SJSA1 (cell line): ENCODE data around the gene VEPH1. TPM values are rescaled to one million over a fixed set of nuclear protein-coding genes. Genes with fewer than 3 reads are reported as not detected.

Experiments
- DNase-seq, 2 experiments: peaks; one replicate each; pipeline ENCODE4 v3.0.0-alpha.2; 2015 to 2020; ENCODE audit warnings: low spot score in 2 of 2, low read depth in 1 of 2
- H3K27ac ChIP-seq: fragments of 250-450 bp; sonication (Bioruptor Pico); 2 replicates; pipeline ENCODE4 v1.5.1; 2020; ENCODE audit warnings: mild to moderate bottlenecking, moderate library complexity
- H3K27me3 ChIP-seq: fragments of 250-450 bp; sonication (Bioruptor Pico); replicated peaks from 2 replicates; pipeline ENCODE4 v1.5.1; 2020; ENCODE audit warnings: mild to moderate bottlenecking, moderate library complexity
- H3K36me3 ChIP-seq: fragments of 250-450 bp; sonication (Bioruptor Pico); 2 replicates; pipeline ENCODE4 v1.5.1; 2020; ENCODE audit warnings: mild to moderate bottlenecking
- H3K4me1 ChIP-seq: fragments of 250-450 bp; sonication (Bioruptor Pico); replicated peaks from 2 replicates; pipeline ENCODE4 v1.6.1; 2021; ENCODE audit warnings: mild to moderate bottlenecking
- H3K4me3 ChIP-seq: fragments of 250-450 bp; sonication (Bioruptor Pico); 2 replicates; pipeline ENCODE4 v1.5.1; 2020; ENCODE audit warnings: mild to moderate bottlenecking
- H3K9me3 ChIP-seq: fragments of 250-450 bp; sonication (Bioruptor Pico); replicated peaks from 2 replicates; pipeline ENCODE4 v1.5.1; 2020; ENCODE audit warnings: mild to moderate bottlenecking
- total RNA-seq: library from RNA; depleted of rRNA; stranded (reverse); fragments of >200 nt; shearing (Covaris generic); gene quantifications from 2 replicates; pipeline ENCODE4 v1.2.3, GENCODE V29; 2014

VEPH1 gene
- total RNA-seq, 1 experiment from 2014 or later: 14.3 TPM

DNA sequence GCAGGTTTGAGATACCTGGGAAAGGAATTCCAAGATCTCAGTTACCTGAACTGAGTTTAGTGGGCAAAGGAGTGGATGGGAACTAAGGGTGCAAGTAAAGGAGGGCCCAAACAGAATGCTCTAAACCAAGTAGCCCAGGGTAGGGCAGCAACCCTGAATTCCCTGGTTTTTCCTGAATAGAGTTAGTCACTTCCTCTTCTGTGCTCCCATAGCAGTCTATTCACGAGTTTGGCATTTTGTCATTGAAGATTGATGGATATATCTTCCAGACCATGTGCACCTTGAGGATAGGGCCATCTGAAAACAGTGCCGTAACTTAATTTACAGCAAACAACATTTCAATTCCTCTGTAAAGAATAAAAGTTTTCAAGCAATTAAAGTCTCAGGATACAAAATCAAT lies 85.1 kb downstream of the VEPH1 start:
- no peaks in the 10 kb centered on the region for H3K27me3 ChIP-seq
- no peak for DNase-seq
- H3K36me3 ChIP-seq: peaks cover 4% of the 10 kb centered on the region; the same call in 1 of the 2 replicates
- no peak overlapping the region for H3K4me3 ChIP-seq
- peaks cover 16% of the 10 kb centered on the region for H3K4me1 ChIP-seq
- H3K9me3 ChIP-seq: no peaks in the 10 kb centered on the region
- H3K27ac ChIP-seq: peak overlapping the region; percentile 63

DNA sequence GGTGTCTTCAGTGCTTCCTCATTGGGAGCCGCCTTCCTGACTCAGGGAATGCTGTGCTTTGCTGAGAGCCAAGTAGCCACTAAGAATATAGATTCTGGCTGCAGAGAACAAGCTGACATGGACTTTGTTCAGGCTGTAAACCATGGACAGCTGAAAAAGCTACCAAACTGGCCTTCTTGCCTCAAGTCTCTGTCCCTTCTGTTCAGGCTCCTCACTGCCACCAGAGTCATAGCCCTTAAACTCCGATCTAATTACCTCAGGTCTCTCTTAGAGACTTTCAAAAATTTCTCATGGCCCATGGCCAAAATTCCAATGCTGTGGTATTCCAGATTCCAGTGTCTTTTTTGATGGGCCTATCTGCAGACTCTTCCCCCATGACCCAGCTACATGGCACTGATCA lies 86.0 kb downstream of the VEPH1 start:
- Histone ChIP-seq H3K36me3 (peaks cover 4% of the 10 kb centered on the region; the same call in 1 of the 2 replicates), H3K4me3 (no peak overlapping the region), H3K4me1 (peaks cover 14% of the 10 kb centered on the region), H3K27me3 (no peaks in the 10 kb centered on the region), H3K9me3 (no peaks in the 10 kb centered on the region), H3K27ac (peak overlapping the region; percentile 63)
- peak; percentile 38 to 47 for DNase-seq

DNA sequence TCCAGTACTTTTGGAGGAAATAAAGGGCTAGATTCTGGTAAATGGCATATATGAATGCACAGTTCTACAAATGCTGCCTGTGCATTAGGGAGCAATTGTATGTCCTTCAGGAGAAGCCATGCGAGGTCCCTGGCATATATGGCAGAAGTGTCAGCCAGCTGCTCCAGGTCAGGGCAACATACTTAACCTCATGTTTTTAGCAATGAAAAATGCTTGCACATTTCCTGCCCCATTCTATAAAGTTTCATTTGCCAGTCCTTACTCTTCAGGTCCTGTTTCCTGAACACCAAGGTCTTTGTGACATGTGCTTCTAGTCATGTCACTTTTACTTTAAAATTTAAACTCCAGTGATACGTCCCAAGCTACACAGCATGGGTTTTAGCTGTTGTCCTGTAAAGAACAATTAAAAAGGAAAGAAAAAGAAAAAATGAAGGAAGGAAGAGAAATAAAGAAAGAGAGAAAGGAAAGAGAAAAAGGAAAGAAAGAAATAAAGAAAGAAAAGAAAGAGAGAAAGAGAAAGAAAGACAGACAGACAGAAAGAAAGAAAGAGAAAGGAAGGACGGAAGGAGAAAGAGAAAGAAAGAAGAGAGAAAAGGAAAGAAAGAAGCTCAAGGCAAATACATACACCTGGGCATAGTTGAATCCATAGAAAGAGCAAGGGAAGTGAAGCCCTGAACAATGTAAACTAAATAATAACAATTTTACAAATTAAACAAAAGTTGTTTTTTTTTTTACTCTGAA lies 86.7 kb downstream of the VEPH1 start:
- Histone ChIP-seq H3K27me3 (no peaks in the 10 kb centered on the region), H3K4me3 (no peak overlapping the region), H3K27ac (no peak overlapping the region), H3K36me3 (peaks cover 4% of the 10 kb centered on the region; the same call in 1 of the 2 replicates), H3K9me3 (no peaks in the 10 kb centered on the region), H3K4me1 (peaks cover 14% of the 10 kb centered on the region)
- no peak for DNase-seq

DNA sequence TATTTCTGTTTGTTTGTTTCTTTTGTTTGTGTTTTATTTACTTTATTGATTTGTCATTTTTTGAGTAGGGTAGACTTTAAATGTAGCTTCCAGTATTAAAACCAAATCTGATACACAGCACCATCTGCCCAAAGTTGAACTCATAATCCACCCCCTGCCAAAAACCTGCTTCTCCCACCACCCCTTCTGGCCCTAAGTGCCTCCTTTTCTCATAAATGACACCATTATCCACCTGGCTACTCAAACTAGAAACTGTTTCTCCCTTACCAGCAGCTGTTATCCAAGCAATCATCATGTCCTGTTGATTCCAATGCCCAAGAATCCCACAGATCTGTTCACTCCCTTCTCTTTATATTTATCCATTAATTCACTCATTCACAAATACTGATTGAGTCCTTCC lies 88.4 kb downstream of the VEPH1 start:
- Histone ChIP-seq H3K4me3 (no peak overlapping the region), H3K27ac (no peak overlapping the region), H3K36me3 (peaks cover 4% of the 10 kb centered on the region; the same call in 1 of the 2 replicates), H3K27me3 (no peaks in the 10 kb centered on the region), H3K4me1 (peaks cover 14% of the 10 kb centered on the region), H3K9me3 (no peaks in the 10 kb centered on the region)
- DNase-seq: no peak

DNA sequence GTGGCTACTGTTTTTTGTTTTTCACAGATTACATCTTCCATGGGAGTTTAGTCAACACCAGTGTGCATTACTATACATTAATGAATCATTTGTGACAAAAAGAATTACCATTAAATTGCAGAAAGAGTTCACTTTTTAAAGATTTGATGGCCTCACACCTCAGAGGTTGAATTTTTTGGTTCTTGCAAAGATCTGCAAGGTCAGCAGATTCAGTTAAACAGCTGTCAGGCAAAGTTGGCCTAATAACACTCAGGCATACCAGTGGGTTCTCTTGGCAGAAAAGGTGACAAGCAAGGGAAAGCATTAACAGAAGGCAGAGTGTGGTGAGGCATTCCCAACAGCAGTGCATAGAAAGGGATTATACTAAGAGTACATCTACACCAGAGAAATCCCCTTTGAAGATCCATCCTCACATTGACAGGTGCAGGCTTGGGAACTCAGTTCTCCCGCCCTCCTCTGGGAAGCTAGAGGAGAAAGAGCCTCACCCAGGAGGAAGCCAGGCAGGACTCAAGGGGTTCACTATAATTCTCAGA lies 90.8 kb downstream of the VEPH1 start:
- no peaks in the 10 kb centered on the region for H3K27me3 ChIP-seq
- no peak overlapping the region for H3K4me3 ChIP-seq
- H3K9me3 ChIP-seq: no peaks in the 10 kb centered on the region
- no peak for DNase-seq
- no peak overlapping the region for H3K27ac ChIP-seq
- peaks cover 4% of the 10 kb centered on the region for H3K4me1 ChIP-seq
- H3K36me3 ChIP-seq: no peaks in the 10 kb centered on the region

DNA sequence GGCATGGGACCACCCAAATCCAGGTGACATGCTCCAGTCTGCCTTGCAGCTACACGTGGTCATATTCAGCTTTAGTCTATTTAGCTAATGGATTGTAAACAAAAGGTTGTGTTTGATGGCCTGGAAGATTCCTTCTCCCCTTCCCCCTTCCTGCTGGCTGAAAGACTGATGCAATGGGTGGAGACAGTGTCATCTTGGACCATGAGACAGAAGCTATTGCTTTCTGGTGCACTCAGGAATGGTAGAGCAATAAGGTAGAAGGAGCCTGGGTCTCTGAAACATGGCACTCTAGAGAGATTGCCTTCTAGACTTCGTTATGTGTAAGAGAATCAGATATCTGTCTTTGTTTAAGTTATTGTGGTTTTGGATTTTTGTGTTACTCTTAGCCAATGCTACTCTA lies 92.3 kb downstream of the VEPH1 start:
- H3K27me3 ChIP-seq: no peaks in the 10 kb centered on the region

DNA sequence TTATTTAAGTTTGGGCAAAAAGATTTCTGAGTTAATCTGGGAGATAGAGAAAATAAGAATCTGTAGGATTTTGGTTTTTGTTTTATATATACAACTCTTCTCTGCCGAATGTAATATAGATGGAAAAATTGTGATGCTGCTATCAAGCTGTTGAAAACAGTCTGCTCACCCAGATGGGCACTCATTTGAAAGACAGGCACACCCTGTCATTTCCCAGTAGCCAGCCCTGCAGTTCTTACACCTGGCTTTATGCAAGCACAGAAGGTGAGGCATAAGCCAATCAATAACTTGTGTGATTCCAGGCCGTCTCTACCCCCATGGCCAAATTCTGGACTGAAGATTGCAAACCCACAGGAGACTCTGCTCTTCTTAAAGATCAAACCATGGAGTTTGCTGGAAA lies 93.7 kb downstream of the VEPH1 start:
- no peak overlapping the region for H3K27ac ChIP-seq
- H3K4me1 ChIP-seq: no peaks in the 10 kb centered on the region
- no peaks in the 10 kb centered on the region for H3K9me3 ChIP-seq
- H3K27me3 ChIP-seq: no peaks in the 10 kb centered on the region
- DNase-seq: no peak
- H3K4me3 ChIP-seq: no peak overlapping the region
- no peaks in the 10 kb centered on the region for H3K36me3 ChIP-seq

More for the DNA sequence above, 92.3 kb downstream of the VEPH1 start:
- H3K4me3 ChIP-seq: no peak overlapping the region
- no peak overlapping the region for H3K27ac ChIP-seq
- no peak for DNase-seq
- H3K4me1 ChIP-seq: no peaks in the 10 kb centered on the region
- no peaks in the 10 kb centered on the region for H3K9me3 ChIP-seq
- H3K36me3 ChIP-seq: no peaks in the 10 kb centered on the region

DNA sequence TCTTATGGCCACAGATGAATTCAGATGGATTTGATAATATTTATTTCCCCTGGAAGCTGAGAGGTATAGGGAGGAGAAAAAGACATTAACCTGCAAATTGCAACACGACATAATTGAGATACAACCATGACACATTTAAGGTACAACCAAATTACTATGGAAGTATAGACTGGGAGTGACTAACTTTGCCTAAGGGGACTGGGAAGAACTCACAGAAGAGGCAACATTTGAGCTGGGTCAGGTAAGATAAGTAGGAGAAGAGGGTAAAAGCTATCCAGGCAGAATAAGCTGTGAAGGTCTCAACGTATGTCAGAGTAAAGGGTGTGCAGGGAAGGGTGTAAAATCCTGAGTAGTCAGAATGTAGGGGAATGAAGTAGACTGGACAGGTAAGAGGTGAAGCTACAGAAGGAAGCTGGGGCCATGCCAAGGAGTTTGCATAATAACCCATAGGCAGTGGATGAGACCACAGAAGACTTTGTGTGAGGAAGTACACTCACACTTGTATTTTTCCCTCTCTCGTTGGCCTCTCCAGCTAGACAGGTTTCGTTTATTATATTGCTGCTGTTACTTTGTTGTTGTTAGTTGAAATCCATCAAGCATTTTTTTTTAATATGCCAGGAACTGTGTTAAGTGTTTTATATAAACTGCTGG lies 94.6 kb downstream of the VEPH1 start:
- no peaks in the 10 kb centered on the region for H3K9me3 ChIP-seq
- DNase-seq: no peak

DNA sequence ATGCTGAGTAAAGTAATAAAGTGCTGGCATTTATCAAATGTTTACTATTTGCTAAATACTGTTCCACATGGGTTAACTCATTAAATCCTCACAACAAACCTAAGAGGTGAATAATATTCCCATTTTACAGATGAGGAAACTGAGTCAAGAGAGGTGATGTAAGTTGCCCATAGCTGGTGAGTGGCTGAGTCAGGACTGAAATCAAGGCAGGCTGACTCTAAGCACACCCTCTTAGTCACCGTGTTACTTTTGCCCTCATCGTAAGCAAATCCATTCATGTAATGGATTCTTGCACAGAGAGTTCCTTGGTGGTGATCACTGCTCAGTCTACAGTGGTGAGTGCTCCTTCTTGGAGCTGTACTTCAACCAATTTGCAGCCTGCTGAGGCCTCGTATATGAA lies 95.4 kb downstream of the VEPH1 start:
- H3K27me3 ChIP-seq: no peaks in the 10 kb centered on the region
- H3K4me3 ChIP-seq: no peak overlapping the region
- H3K9me3 ChIP-seq: no peaks in the 10 kb centered on the region
- DNase-seq: no peak
- no peaks in the 10 kb centered on the region for H3K36me3 ChIP-seq
- no peaks in the 10 kb centered on the region for H3K4me1 ChIP-seq
- H3K27ac ChIP-seq: no peak overlapping the region

More for the DNA sequence above, 94.6 kb downstream of the VEPH1 start:
- Histone ChIP-seq H3K4me1 (no peaks in the 10 kb centered on the region), H3K27ac (no peak overlapping the region), H3K27me3 (no peaks in the 10 kb centered on the region), H3K36me3 (no peaks in the 10 kb centered on the region), H3K4me3 (no peak overlapping the region)

DNA sequence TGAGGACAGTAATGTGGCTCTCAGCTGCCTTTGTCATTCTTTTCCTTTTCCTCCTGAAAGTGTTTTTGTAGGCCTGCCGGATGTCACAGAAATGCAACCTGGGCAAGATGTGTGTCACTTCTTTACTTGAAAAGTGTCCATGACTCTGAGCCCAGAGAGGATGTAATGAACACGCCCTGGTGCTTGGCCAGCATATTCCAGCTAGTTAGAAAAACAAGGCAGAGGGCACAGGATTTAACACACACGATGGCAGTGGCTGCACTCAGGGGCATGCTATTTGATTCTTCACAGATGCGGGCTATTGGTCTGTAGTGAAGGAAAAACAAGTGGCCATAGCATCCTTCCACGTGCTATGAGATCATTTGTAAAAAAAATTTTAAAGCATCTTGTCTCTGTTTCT lies 96.8 kb downstream of the VEPH1 start:
- no peaks in the 10 kb centered on the region for H3K36me3 ChIP-seq
- H3K27me3 ChIP-seq: no peaks in the 10 kb centered on the region
- DNase-seq: no peak
- H3K27ac ChIP-seq: no peak overlapping the region
- H3K9me3 ChIP-seq: no peaks in the 10 kb centered on the region
- H3K4me1 ChIP-seq: no peaks in the 10 kb centered on the region
- no peak overlapping the region for H3K4me3 ChIP-seq

DNA sequence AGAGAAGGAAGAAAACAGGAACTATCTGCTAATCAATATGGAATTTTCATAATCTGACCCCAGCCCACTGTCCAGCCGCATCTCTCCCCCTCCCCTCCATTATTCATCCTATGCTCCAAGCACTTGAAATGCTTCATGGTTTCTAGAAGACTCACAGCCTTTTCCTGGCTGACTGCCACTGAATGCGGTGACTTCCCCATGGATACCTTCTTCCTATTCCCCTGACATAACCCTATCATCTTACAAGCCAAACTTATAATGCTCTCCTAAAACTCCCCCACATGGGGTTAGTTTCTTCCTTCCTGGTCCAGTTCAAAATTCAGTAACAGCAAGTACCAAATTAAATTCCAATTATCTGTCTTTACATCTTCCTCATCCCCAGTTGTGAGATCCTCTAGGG lies 97.8 kb downstream of the VEPH1 start:
- DNase-seq: no peak
- H3K27ac ChIP-seq: no peak overlapping the region
- H3K27me3 ChIP-seq: no peaks in the 10 kb centered on the region
- H3K36me3 ChIP-seq: no peaks in the 10 kb centered on the region
- no peaks in the 10 kb centered on the region for H3K4me1 ChIP-seq
- H3K9me3 ChIP-seq: no peaks in the 10 kb centered on the region
- no peak overlapping the region for H3K4me3 ChIP-seq

DNA sequence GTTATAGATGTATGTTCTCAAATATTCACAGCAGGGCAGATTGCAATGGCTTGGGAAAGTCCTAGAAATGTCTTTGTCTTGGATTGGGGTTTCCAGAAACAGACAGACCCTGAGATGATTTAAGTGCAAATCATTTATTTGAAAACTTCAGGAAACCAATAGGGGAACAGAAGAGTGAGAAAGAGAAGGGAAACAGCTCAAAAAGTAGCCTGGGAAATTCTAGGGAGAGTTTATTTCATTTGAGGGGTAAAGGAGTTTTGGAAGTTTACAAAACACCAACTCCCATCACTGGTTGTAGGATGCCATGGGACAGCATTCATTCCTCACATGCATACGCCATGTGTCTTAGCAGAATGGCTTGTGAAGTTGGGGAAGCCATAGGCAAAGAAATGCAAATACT lies 98.8 kb downstream of the VEPH1 start:
- H3K27me3 ChIP-seq: no peaks in the 10 kb centered on the region
- H3K4me3 ChIP-seq: no peak overlapping the region
- H3K27ac ChIP-seq: no peak overlapping the region
- no peaks in the 10 kb centered on the region for H3K9me3 ChIP-seq
- H3K4me1 ChIP-seq: no peaks in the 10 kb centered on the region
- H3K36me3 ChIP-seq: no peaks in the 10 kb centered on the region
- no peak for DNase-seq

DNA sequence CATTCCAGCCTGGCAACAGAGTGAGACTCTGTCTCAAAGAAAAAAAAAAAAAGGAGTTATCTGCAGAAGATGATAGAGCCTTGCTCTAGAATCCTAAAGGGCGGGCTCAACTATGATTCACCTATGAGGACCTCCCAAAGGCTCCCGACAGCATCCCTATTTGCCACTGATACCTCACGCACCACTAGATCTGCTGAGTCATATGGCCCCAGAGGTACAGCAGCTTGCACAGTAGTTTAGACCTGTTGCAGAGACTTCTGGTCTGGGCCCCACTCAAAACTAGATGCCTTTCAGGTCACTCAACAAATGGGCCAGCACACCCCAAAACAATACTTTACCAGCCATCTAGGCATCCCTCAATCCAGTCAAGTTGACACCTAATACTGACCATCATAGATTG lies 104.6 kb downstream of the VEPH1 start:
- no peak for DNase-seq
- Histone ChIP-seq H3K4me3 (no peak overlapping the region), H3K36me3 (no peaks in the 10 kb centered on the region), H3K27me3 (no peaks in the 10 kb centered on the region), H3K4me1 (no peaks in the 10 kb centered on the region), H3K27ac (no peak overlapping the region), H3K9me3 (no peaks in the 10 kb centered on the region)

DNA sequence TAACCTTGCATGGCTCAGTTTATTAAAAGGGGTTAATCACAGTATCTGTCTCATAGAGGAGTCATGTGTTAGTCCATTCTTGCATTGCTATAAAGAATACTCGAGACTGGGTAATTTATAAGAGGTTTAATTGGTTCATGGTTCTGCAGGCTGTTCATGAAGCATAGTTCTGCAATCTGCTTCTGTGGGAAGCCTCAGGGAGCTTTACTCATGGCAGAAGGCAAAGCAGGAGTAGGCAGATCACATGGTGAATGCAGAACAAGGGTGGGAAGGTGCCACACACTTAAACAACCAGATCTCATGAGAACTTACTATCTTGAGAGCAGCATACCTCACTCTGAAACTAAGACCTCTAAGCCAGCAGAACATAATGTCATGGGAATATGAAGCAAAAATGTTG lies 108.8 kb downstream of the VEPH1 start:
- DNase-seq: no peak
- no peaks in the 10 kb centered on the region; the same call in 1 of the 2 replicates for H3K36me3 ChIP-seq
- no peak overlapping the region for H3K27ac ChIP-seq
- H3K9me3 ChIP-seq: no peaks in the 10 kb centered on the region
- H3K27me3 ChIP-seq: no peaks in the 10 kb centered on the region
- peaks cover 20% of the 10 kb centered on the region for H3K4me1 ChIP-seq
- no peak overlapping the region for H3K4me3 ChIP-seq
